PC-9 (cell line): ENCODE measurements around the gene LAPTM5.
"Not testable (repeated sequence)": the region's sequence is repeated elsewhere in the genome, so short reads cannot be mapped to it uniquely, and the experiment has no call there.

Experiments used
- EZH2 ChIP-seq: fragments of 200-600 bp; sonication (generic); IDR thresholded peaks from 2 replicates; pipeline ENCODE4 v1.8.0; 2017; ENCODE audit warnings: antibody characterized with exemption, low read depth
- TF ChIP-seq, protein P1 (sequence below): fragments of 200-600 bp; sonication (generic); conservative IDR thresholded peaks from 2 replicates; pipeline ENCODE4 v1.6.1; 2017; ENCODE audit warnings: mixed run types, antibody characterized with exemption, mild to moderate bottlenecking, moderate library complexity

GRCh38 chr1:30766948-30767347 lies 9.4 kb upstream of the LAPTM5 start:
- TF ChIP-seq, protein P1, sequence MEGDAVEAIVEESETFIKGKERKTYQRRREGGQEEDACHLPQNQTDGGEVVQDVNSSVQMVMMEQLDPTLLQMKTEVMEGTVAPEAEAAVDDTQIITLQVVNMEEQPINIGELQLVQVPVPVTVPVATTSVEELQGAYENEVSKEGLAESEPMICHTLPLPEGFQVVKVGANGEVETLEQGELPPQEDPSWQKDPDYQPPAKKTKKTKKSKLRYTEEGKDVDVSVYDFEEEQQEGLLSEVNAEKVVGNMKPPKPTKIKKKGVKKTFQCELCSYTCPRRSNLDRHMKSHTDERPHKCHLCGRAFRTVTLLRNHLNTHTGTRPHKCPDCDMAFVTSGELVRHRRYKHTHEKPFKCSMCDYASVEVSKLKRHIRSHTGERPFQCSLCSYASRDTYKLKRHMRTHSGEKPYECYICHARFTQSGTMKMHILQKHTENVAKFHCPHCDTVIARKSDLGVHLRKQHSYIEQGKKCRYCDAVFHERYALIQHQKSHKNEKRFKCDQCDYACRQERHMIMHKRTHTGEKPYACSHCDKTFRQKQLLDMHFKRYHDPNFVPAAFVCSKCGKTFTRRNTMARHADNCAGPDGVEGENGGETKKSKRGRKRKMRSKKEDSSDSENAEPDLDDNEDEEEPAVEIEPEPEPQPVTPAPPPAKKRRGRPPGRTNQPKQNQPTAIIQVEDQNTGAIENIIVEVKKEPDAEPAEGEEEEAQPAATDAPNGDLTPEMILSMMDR: not testable (repeated sequence)
- not testable (repeated sequence) for TF ChIP-seq EZH2
